Measurements from ENCODE around the gene DNAJC3. TPM values are rescaled to one million over a fixed set of nuclear protein-coding genes. Genes with fewer than 3 reads are reported as not detected.
"Not testable (repeated sequence)": the region's sequence is repeated elsewhere in the genome, so short reads cannot be mapped to it uniquely, and the experiment has no call there.

The DNAJC3 gene
- total RNA-seq, 1 donor from 2014 or later: 27.9 TPM

GRCh38 chr13:95679722-95680121 is 2.8 kb downstream of the DNAJC3 start:
- intact Hi-C loops (cut with micrococcal nuclease): loop anchor here (2.0 to 5.0 kb wide), 6 partner anchors 108 to 1333 kb away; partner anchors contain the start of genes ABCC4 and TGDS
- H3K36me3 Mint-ChIP-seq (ENCODE audit: low read depth): peaks cover 16% of the 10 kb centered on the region
- DNase-seq (ENCODE audit: low spot score): no peak
- H3K27ac Mint-ChIP-seq: no peak overlapping the region
- no peak overlapping the region for H3K4me3 Mint-ChIP-seq
- H3K9me3 Mint-ChIP-seq: no peaks in the 10 kb centered on the region
- peaks cover 65% of the 10 kb centered on the region for H3K4me1 Mint-ChIP-seq (ENCODE audit: low read depth)
- H3K27me3 Mint-ChIP-seq (ENCODE audit: insufficient read depth): no peaks in the 10 kb centered on the region

DNA sequence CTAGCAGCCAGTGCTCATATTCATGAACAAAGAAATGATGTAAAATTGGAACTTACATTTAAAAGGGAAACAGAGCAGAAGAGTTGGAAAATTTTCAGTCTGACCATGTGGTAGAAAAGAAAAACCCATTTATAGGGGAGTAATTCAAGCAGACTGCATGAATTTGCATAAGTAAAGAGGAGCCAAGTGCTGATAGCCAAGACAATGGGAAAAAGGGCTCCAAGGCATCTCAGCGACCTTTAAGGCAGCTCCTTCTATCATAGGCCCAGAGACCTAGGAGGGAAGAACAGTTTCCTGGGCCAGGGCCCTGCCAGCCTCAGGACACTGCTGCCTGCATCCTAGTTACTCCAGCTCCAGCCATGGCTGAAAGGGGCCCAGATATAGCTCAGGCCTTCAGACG is 7.5 kb downstream of the DNAJC3 start:
- Mint-ChIP-seq H3K27me3 (ENCODE audit: insufficient read depth) (no peaks in the 10 kb centered on the region), H3K36me3 (ENCODE audit: low read depth) (peaks cover 16% of the 10 kb centered on the region), H3K4me3 (no peak overlapping the region), H3K9me3 (peaks cover 14% of the 10 kb centered on the region), H3K27ac (no peak overlapping the region), H3K4me1 (ENCODE audit: low read depth) (peaks cover 56% of the 10 kb centered on the region)
- no peak for DNase-seq (ENCODE audit: low spot score)
- intact Hi-C loops (cut with micrococcal nuclease): no loop called here

DNA sequence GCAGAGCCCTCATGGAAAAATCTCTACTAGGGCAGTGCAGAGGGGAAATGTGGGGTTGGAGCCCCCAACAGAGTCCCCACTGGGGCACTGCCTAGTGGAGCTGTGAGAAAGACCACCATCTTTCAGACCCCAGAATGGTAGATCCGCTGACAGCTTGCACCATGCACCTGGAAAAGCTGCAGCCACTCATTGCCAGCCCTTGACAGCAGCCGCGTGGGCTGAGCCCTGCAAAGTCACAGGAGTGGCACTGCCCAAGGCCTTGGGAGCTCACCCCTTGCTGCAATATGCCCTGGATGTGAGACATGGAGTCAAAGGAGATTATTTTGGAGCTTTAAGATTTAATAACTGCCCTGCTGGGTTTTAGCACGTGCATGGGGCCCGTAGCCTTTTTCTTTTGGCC is 8.0 kb downstream of the DNAJC3 start:
- H3K4me3 Mint-ChIP-seq; H3K27me3 Mint-ChIP-seq (ENCODE audit: insufficient read depth); H3K27ac Mint-ChIP-seq; DNase-seq (ENCODE audit: low spot score); intact Hi-C loops (cut with micrococcal nuclease): not testable (repeated sequence)
- Mint-ChIP-seq H3K36me3 (ENCODE audit: low read depth) (peaks cover 14% of the 10 kb centered on the region), H3K4me1 (ENCODE audit: low read depth) (peaks cover 53% of the 10 kb centered on the region), H3K9me3 (peaks cover 14% of the 10 kb centered on the region)

- H3K4me3 Mint-ChIP-seq: no peak overlapping the region
- peaks cover 6% of the 10 kb centered on the region for H3K36me3 Mint-ChIP-seq (ENCODE audit: low read depth)
- peaks cover 14% of the 10 kb centered on the region for H3K9me3 Mint-ChIP-seq
- H3K27me3 Mint-ChIP-seq (ENCODE audit: insufficient read depth): no peaks in the 10 kb centered on the region
- DNase-seq (ENCODE audit: low spot score): no peak
- H3K4me1 Mint-ChIP-seq (ENCODE audit: low read depth): peaks cover 28% of the 10 kb centered on the region
- intact Hi-C loops (cut with micrococcal nuclease): loop anchor here (1.0 kb wide), 1 partner anchor 12 kb away; the partner anchor contains the start of gene DNAJC3
- peak overlapping the region; percentile 30 for H3K27ac Mint-ChIP-seq
These were observed 12.6 kb downstream of the DNAJC3 start for GRCh38 chr13:95689582-95689926.

- H3K36me3 Mint-ChIP-seq (ENCODE audit: low read depth); H3K27me3 Mint-ChIP-seq (ENCODE audit: insufficient read depth); DNase-seq (ENCODE audit: low spot score); H3K27ac Mint-ChIP-seq; H3K4me3 Mint-ChIP-seq; intact Hi-C loops (cut with micrococcal nuclease): not testable (repeated sequence)
- Mint-ChIP-seq H3K4me1 (ENCODE audit: low read depth) (peaks cover 20% of the 10 kb centered on the region), H3K9me3 (peaks cover 14% of the 10 kb centered on the region)
These were observed 14.0 kb downstream of the DNAJC3 start for GRCh38 chr13:95690986-95691385.

- Mint-ChIP-seq H3K27me3 (ENCODE audit: insufficient read depth) (no peaks in the 10 kb centered on the region), H3K4me3 (no peak overlapping the region), H3K9me3 (peaks cover 2% of the 10 kb centered on the region), H3K36me3 (ENCODE audit: low read depth) (peaks cover 8% of the 10 kb centered on the region), H3K27ac (no peak overlapping the region), H3K4me1 (ENCODE audit: low read depth) (peaks cover 22% of the 10 kb centered on the region)
- intact Hi-C loops (cut with micrococcal nuclease): no loop called here
- no peak for DNase-seq (ENCODE audit: low spot score)
These were observed 20.2 kb downstream of the DNAJC3 start for GRCh38 chr13:95697052-95697680.

DNA sequence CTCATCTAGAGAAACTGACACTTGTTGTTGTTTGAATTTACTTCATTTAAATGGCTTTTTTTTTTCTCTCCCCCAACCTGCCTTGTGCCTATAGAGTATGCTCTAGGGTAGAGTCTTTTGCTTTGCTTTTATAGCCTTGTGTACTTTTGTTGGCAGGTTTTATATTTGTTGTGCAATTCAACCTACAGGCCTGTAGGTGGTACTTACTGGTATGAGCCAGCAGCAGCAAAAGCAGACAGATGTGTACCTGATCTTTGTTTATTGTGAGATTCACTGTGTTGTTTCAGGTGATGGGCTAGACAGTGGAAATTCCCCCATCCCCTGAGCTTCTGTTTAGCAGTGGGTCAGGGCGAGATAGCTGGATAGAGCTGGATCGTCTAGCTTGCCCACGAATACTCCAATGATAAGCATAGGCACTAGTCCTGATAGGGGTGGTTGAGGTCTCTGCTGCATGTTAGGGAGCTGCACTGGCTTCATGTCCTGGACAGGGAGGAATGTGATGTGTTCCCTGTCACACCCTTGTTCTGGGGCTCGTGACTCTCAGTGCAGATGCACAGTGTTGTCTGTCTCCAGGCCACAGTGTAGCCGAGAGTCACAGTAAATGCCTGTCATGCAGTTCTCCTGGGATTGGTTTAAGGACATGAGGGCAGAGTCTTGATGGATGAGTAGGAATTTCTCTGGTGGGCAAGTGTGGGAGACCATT is 21.3 kb downstream of the DNAJC3 start:
- Mint-ChIP-seq H3K4me1 (ENCODE audit: low read depth) (peaks cover 26% of the 10 kb centered on the region), H3K4me3 (no peak overlapping the region), H3K27ac (no peak overlapping the region), H3K36me3 (ENCODE audit: low read depth) (peaks cover 7% of the 10 kb centered on the region), H3K9me3 (peaks cover 2% of the 10 kb centered on the region), H3K27me3 (ENCODE audit: insufficient read depth) (no peaks in the 10 kb centered on the region)
- no peak for DNase-seq (ENCODE audit: low spot score)
- intact Hi-C loops (cut with micrococcal nuclease): no loop called here

DNA sequence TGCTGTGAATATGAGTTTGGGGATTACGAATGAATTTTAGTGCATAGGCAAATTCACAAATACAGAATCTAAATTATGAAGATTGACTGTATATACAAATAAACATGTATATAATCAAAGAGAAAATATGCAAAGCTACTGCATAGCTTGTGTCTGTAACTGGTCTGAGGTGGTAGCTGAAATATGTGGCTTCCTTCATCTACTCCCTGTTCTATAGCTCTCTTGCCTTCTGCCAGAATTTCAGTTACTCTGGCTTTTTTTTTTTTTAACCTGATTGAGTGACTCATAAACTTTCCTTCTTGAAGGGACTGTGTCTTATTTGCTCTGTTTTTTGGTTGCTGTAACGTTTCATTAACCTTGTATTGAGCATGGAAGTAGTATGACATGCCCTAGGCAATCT is 26.6 kb downstream of the DNAJC3 start:
- H3K4me3 Mint-ChIP-seq: no peak overlapping the region
- H3K27ac Mint-ChIP-seq: peak overlapping the region; percentile 20
- peaks cover 5% of the 10 kb centered on the region for H3K36me3 Mint-ChIP-seq (ENCODE audit: low read depth)
- peaks cover 40% of the 10 kb centered on the region for H3K4me1 Mint-ChIP-seq (ENCODE audit: low read depth)
- no peak for DNase-seq (ENCODE audit: low spot score)
- intact Hi-C loops (cut with micrococcal nuclease): loop anchor here (2.0 kb wide), 1 partner anchor 17 kb away; no protein-coding TSS in a partner anchor
- no peaks in the 10 kb centered on the region for H3K9me3 Mint-ChIP-seq
- H3K27me3 Mint-ChIP-seq (ENCODE audit: insufficient read depth): no peaks in the 10 kb centered on the region

- Mint-ChIP-seq H3K36me3 (ENCODE audit: low read depth) (peaks cover 8% of the 10 kb centered on the region), H3K9me3 (no peaks in the 10 kb centered on the region), H3K4me1 (ENCODE audit: low read depth) (peaks cover 33% of the 10 kb centered on the region), H3K27ac (no peak overlapping the region), H3K4me3 (no peak overlapping the region), H3K27me3 (ENCODE audit: insufficient read depth) (no peaks in the 10 kb centered on the region)
- intact Hi-C loops (cut with micrococcal nuclease): no loop called here
- DNase-seq (ENCODE audit: low spot score): no peak
These were observed 27.6 kb downstream of the DNAJC3 start for GRCh38 chr13:95704510-95704909.

GRCh38 chr13:95706356-95706755 is 29.4 kb downstream of the DNAJC3 start:
- DNase-seq (ENCODE audit: low spot score): no peak
- H3K27ac Mint-ChIP-seq: peak overlapping the region; percentile 40
- H3K9me3 Mint-ChIP-seq: no peaks in the 10 kb centered on the region
- no peak overlapping the region for H3K4me3 Mint-ChIP-seq
- H3K4me1 Mint-ChIP-seq (ENCODE audit: low read depth): peaks cover 33% of the 10 kb centered on the region
- H3K27me3 Mint-ChIP-seq (ENCODE audit: insufficient read depth): no peaks in the 10 kb centered on the region
- H3K36me3 Mint-ChIP-seq (ENCODE audit: low read depth): peaks cover 15% of the 10 kb centered on the region
- intact Hi-C loops (cut with micrococcal nuclease): no loop called here

DNA sequence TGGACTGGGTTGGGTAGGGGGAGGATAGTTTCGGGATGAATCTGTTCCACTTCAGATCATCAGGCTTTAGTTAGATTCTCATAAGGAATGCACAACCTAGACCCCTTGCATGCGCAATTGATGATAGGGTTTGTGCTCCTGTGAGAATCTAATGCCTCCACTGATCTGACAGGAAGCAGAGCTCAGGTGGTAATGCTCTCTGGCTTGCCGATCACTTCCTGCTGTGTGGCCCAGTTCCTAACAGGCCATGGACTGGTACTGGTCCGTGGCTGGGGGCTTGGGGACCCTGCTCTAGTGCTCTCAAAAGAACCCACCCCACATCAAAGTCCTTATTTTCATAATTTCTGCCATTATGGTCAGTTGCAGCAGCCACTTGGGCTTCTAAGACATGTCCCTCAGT is 30.1 kb downstream of the DNAJC3 start:
- H3K27me3 Mint-ChIP-seq (ENCODE audit: insufficient read depth): no peaks in the 10 kb centered on the region
- H3K9me3 Mint-ChIP-seq: no peaks in the 10 kb centered on the region
- H3K4me3 Mint-ChIP-seq: no peak overlapping the region
- no peak overlapping the region for H3K27ac Mint-ChIP-seq
- H3K36me3 Mint-ChIP-seq (ENCODE audit: low read depth): peaks cover 20% of the 10 kb centered on the region
- peaks cover 33% of the 10 kb centered on the region for H3K4me1 Mint-ChIP-seq (ENCODE audit: low read depth)
- intact Hi-C loops (cut with micrococcal nuclease): no loop called here
- no peak for DNase-seq (ENCODE audit: low spot score)

GRCh38 chr13:95707442-95708390 is 30.8 kb downstream of the DNAJC3 start:
- DNase-seq (ENCODE audit: low spot score): no peak
- Mint-ChIP-seq H3K9me3 (peaks cover 2% of the 10 kb centered on the region), H3K27ac (no peak overlapping the region), H3K36me3 (ENCODE audit: low read depth) (peaks cover 27% of the 10 kb centered on the region), H3K4me3 (no peak overlapping the region), H3K27me3 (ENCODE audit: insufficient read depth) (no peaks in the 10 kb centered on the region), H3K4me1 (ENCODE audit: low read depth) (peaks cover 33% of the 10 kb centered on the region)
- intact Hi-C loops (cut with micrococcal nuclease): no loop called here

DNA sequence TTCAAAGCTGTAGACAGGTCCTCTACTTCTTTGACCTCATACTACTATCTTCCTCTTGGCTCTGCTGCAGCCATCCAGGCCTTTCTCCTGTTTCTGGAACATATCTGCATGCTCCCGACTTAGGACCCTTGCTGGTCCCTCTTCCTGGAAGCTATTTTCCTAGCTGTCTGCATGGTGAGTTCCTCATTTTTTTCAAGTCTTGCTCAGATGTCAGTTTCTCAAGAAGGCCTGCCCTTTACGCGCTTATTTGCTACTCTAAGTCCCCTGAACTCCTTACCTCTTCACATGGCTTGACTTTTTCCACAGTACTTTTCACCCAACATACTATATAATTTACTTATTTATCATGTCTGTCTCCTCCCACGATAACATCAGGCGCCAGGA is 31.4 kb downstream of the DNAJC3 start:
- Mint-ChIP-seq H3K27ac (no peak overlapping the region), H3K4me3 (no peak overlapping the region), H3K36me3 (ENCODE audit: low read depth) (peaks cover 33% of the 10 kb centered on the region), H3K4me1 (ENCODE audit: low read depth) (peaks cover 28% of the 10 kb centered on the region), H3K27me3 (ENCODE audit: insufficient read depth) (no peaks in the 10 kb centered on the region), H3K9me3 (peaks cover 9% of the 10 kb centered on the region)
- intact Hi-C loops (cut with micrococcal nuclease): no loop called here
- no peak for DNase-seq (ENCODE audit: low spot score)
